ENCODE measurements around the gene SLC9A5.

The SLC9A5 gene, protein sequence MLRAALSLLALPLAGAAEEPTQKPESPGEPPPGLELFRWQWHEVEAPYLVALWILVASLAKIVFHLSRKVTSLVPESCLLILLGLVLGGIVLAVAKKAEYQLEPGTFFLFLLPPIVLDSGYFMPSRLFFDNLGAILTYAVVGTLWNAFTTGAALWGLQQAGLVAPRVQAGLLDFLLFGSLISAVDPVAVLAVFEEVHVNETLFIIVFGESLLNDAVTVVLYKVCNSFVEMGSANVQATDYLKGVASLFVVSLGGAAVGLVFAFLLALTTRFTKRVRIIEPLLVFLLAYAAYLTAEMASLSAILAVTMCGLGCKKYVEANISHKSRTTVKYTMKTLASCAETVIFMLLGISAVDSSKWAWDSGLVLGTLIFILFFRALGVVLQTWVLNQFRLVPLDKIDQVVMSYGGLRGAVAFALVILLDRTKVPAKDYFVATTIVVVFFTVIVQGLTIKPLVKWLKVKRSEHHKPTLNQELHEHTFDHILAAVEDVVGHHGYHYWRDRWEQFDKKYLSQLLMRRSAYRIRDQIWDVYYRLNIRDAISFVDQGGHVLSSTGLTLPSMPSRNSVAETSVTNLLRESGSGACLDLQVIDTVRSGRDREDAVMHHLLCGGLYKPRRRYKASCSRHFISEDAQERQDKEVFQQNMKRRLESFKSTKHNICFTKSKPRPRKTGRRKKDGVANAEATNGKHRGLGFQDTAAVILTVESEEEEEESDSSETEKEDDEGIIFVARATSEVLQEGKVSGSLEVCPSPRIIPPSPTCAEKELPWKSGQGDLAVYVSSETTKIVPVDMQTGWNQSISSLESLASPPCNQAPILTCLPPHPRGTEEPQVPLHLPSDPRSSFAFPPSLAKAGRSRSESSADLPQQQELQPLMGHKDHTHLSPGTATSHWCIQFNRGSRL

DNA sequence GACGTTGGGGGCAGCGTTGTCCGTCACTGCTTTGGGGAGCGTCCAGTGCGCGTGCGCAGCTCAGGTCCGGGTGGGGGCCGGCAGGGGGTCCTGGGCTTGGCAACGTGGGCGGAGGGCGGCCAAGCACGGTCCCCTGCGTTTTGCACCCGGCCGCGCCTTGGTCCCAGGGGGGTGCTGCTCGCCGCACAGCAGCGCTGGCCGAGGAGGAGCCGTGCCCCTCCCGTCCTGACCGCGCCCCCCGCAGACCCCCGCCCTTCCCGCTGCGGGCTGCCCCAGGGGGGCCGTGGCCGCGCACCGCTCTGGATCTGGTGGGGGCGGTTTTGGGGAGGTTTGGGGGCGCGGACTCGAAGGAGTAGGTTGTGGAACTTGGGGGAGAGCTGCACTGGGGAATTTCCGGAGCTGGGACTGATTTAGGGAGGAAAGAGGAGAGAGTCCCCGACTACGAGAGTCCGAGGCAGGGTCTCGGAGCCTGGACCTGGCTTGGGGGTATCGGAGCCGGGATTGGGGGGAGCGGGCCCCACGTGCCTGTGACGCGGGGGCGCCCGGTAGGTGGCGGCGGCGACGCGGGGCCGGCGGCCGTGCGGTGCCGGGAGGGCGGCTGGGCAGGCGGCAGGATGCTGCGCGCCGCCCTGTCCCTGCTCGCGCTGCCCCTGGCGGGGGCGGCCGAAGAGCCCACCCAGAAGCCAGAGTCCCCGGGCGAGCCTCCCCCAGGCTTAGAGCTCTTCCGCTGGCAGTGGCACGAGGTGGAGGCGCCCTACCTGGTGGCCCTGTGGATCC is at the start of gene SLC9A5:
TSS of gene SLC9A5 (plus strand) at position 579 of the 777 bp plus-strand sequence. CDS start at position 615, 36 bp downstream.
- peak; percentile 52 for DNase-seq

- no peak for DNase-seq
Measured at GRCh38 chr16:67199011-67199807, 49.6 kb upstream of the SLC9A5 start, which contains the start of gene ELMO3. TSS of gene ELMO3 (plus strand) at chr16:67199131. CDS start at chr16:67199327, 196 bp downstream.

DNA sequence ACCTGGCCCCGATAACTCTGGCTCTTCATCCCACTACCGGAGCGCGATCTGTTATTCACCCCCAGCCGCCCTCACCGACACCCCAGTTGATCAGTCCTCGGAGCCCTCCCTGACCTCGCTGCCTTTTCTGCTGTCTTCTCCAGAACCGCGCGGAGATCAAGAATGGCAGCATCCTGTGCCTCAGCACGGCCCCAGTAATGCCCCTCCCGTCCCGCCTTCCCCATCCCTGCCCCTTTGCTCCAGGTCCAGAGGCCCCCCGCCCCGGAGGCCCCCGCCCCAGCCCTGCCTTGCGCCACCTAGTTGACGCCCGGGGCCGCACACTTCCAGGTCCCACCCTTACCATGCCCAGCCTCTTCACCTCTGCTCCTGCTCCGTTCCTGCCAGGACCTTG is 49.0 kb upstream of the SLC9A5 start:
- no peak for DNase-seq

- no peak for DNase-seq
Measured at GRCh38 chr16:67200491-67200890, 48.3 kb upstream of the SLC9A5 start.

DNA sequence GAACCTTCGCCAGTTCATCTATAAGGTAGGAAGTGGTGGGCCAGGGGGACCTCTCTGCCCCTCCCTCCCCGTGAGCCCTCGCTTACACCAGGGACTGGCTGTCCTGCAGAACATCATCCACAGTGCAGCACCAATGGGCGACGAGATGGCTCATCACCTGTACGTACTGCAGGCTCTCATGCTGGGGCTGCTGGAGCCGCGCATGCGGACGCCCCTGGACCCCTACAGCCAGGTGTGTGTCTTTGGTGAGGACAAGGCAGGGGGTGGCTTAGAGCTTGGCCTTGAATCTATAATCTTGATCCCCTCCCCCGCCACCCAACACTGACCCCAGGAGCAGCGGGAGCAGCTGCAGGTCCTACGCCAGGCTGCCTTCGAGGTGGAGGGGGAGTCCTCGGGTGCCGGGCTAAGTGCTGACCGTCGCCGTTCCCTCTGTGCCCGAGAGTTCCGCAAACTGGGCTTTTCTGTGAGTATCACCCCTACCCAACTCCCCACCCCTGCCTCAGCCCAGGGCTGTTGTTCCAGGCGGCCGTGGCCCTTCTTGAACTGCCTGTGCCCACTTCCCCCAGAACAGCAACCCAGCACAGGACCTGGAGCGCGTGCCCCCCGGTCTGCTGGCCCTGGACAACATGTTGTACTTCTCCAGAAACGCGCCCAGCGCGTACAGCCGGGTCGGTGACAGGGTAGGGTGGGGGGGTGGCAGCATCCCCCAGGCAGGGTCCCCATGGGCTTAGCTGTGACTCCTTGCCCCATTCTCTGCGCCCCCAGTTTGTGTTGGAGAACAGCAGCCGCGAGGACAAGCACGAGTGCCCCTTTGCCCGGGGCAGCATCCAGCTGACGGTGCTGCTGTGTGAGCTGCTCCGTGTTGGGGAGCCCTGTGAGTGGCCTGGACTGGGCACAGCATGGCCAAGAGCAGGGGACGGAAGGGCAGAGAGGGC is 47.1 kb upstream of the SLC9A5 start:
- no peak for DNase-seq

DNA sequence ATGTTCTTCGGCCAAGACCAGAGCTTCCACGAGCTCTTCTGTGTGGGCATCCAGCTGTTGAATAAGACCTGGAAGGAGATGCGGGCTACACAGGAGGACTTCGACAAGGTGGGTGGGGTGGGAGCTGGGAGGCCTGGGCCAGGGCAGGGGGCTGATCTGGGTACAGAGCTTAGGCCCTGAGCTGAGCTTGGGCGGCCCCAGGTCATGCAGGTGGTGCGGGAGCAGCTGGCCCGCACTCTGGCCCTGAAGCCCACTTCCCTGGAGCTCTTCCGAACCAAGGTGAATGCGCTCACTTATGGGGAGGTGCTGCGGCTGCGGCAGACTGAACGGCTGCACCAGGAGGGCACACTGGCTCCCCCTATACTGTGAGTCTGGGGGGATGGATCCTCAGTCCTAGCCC is 46.4 kb upstream of the SLC9A5 start:
- no peak for DNase-seq

DNA sequence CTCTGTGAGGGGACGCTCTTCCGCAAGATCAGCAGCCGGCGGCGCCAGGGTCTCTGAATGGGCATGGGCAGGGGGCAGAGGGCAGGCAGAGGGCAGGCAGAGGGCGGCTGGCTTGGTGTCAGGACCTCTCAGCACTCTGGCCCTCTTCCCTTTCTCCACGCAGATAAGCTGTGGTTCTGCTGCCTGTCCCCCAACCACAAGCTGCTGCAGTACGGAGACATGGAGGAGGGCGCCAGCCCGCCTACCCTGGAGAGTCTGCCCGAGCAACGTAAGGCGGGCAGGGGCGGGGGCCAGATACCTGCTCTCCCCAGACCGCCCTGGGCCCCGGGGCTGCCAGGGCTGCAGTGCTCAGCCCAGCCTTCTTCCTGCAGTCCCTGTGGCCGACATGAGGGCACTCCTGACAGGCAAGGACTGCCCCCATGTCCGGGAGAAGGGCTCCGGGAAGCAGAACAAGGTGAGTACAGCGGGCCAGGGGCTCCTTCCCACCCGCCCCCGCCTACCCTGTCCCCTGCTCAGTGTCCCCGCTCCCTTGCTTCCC is 45.8 kb upstream of the SLC9A5 start:
- no peak for DNase-seq

- DNase-seq, result no peak
Measured at GRCh38 chr16:67204076-67204475, 44.7 kb upstream of the SLC9A5 start.

DNA sequence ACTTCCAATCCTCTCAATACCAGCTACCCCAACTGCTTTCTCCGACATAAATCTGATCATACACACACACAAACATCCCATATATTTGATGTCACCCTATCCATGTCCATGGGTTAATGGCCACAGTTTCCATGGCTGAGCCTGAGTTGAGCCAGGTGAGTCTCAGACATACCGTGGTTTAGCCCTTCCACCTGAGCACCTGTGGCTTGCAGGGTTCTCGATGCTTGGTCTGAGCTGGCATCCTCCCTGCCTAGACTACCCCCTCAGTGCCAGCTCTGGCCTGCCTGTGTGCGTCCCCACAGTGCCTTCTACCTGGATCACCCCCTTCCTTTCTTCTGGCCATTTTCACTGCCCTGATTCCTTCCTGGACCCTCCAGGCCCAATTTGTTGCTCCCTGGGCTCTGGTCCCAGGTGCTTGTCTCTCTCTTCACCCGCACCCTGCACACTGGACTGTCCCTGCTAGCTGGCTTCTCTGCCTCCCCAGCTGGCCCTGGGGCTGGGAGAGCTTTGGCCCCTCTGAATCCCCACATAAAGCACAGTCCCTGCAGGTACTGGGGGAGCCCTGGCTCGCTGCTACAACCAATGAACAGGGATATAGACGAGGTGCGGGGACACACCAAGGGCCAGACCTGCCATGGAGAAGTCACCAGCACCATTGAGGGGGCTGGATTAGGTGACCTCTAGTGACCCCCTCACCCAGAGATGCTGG is 42.5 kb upstream of the SLC9A5 start:
- no peak for DNase-seq

DNA sequence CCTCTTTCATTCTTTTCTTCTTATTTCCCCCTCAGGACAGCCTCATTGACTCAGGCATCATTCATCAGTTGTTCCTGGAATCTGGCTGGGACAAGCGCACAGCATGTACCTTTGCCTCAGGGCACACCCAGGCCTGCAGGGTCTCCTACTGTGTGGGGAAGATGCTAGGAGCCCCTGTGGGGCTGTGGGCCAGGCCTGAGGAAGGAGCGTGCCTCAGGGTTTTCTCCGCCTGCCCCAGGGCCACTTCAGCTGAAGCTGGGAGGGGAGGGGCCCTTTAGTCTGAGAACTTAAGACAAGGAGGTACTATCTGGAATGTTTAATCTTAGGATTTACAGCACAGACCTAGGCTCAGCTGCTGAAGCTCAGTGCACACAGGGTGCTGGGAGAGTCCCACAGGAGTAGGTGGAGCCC is 41.9 kb upstream of the SLC9A5 start:
- DNase-seq, result peak; percentile 28

DNA sequence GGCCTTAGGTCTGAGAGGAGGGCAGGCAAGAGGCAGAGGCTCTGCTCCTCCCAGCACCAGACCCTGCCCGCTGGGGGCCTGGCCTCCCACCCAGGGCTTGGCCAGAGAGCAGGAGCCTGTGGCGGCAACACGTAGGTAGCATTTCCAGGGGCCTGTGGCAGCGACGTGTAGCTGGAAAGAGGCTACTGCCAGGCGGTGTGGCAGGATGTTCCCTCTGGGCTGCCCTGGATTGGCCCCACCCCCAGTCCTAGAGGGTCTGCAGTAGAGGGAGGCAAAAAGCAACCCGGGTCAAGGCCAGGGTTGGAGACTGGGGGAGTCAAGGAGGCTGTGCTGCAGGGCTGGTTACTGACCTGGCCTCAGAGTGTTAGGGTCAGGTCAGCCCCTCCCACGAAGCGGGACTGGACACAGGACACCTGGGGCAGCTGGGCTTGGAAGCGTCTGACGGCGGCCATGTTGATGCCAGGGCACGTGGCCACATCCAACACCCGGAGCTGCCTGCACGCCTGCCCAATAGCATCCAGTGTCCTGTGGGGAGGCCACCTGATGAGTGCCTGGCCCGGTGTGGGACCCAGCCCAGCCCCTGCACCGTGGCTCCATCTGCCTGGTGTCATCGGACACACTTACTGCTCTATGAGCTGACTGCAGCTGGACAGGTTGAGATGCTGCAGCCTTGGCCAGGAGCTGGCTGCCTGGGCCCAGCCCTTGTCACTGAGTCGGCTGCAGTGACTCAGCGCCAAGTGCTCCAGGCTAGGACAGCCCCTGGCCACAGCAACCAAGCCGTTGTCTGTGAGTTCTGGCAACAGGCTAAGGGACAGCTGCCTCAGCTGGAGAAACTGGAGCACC is 41.3 kb upstream of the SLC9A5 start:
- DNase-seq, result no peak

DNA sequence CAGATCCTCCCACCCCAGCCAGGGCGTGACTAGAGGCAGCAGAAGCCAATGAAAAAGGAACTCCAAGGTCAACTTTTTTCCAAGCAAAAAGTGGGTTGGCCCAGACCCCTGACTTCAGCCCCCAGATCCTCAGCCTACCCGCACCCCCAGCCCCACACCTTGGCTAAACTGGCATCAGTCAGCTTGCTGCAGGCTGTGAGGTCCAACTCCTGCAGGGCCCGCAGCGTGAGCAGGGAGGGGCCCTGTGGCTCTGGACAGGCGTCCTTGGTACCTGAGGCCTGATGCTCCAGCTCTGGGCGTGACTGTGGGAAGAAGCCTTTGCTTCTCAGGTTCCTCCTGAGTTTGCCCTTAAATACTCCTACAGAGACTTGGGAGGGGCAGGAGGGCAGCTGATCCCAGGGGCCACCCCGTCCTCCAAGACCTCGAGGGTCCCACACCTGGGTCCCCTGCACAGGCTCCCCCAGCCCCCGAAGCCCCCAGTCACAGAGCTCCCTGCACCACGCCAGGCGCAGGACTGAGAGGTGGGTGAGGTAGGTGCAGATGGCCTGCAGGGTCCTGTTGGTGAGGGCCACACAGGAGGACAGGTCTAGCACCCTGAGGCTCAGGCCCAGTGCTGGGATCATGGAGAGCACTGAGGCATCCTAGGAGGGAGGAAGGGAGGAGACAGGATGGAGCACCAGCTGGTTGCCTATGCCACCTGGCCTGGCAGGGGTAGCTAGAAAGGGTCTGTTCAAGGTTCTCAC is 40.5 kb upstream of the SLC9A5 start:
- DNase-seq, result no peak

GRCh38 chr16:67209565-67209964 is 39.2 kb upstream of the SLC9A5 start:
- DNase-seq, result no peak

DNA sequence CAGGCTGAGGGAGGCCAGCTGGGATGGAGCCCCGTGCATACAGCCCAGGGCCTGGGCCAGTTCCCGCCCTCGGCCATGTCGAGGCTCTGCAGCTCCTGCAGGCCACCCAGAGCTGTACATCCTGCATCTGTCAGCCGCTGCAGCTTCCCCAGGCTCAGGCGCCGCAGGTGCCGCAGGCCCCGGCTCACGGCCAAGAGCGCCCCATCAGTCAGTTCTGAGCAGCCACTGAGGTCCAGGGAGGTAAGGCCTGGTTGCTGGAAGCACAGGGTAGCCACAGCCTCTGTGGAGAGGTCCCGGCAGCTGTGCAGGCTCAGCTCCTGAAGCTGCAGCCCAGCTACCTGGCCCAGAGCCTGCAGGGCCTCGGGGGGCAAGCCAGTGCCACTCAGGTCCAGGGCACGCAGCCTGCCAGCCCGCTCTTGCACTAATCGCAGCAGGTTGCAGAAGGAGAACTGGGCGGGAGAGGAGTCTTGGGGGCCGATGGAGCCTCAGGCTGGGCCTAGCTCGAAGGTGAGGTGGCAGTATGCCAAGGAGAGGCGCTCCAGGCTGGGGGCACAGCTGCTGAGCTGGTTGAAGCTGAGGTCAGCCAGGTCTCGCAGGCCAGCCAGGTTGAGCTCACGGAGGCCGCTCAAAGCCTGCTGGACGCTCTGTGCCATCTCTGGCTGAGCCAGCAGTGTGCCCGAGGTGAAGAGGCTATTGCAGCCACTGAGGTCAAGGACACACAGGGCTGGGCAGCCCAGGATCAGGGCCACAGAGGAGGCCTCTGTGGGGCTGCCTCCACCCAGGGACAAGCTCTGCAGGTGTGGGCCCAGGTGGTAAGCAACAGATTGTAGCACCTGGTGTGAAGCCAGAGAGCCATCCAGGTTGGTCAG is 38.5 kb upstream of the SLC9A5 start:
- no peak for DNase-seq

GRCh38 chr16:67211674-67212073 is 37.1 kb upstream of the SLC9A5 start:
- DNase-seq, result no peak

DNA sequence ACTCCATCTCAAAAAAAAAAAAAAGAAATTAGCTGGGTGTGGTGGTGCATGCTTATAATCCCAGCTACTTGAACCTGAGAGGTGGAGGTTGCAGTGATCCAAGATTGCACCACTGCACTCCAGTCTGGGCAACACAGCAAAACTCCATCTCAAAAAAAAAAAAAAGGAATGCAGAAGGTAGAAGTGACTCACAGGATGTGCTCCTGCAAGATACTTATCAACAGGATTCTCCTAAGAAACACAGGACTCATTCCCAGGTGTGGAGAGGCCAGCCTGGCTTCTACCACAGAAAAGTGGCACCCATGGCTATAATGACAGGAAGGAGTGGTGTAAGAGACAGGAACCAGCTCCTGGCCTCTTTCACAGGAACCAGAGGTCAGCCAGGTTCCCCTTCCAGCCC is 36.0 kb upstream of the SLC9A5 start:
- no peak for DNase-seq

Data from NCI-H82 (cell line).